Measurements from ENCODE around the gene ZNF79. TPM values are rescaled to one million over a fixed set of nuclear protein-coding genes. Genes with fewer than 3 reads are reported as not detected.

The ZNF79 gene
- total and polyA plus RNA-seq, 9 of the 15 experiments (the other 6 are each of a cell fraction or from before 2014, with no cell fraction given) = 0.62 to 7.0 (median 4.1) TPM

DNA sequence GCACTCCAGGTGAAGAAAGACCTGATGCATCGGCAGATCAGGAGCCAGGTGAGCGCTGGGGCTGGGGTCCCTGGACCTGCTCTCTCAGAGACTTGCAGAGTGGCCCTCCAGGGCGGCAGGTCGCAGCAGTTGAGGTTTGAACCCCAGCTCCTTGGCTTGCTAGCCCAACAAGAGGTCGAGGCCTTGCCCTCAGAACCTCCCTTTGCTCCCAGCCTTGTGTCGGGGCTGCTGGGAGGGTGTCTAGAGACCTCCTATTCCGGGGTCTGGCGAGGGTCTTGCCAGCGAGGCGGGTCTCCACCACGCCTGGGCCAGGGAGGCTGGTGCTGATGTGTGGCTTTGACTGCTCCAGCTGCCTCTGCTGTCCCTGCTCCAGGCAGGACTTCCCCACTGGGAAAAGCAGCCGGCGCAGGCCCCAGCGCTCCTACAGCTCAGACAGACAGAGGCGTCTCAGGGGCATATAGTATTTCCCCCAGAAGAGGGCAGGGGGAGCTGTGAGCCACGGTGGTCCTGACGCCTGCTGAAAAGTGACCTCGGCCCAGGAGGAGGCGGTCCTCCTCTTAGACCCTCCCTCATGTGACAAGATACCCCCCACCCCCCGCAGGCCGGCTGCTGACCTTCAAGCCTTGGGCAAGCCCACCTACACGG is 65.4 kb downstream of the ZNF79 start:
- in situ Hi-C loops (cut with MboI) = no loop called here
- TF ChIP-seq, protein P1, sequence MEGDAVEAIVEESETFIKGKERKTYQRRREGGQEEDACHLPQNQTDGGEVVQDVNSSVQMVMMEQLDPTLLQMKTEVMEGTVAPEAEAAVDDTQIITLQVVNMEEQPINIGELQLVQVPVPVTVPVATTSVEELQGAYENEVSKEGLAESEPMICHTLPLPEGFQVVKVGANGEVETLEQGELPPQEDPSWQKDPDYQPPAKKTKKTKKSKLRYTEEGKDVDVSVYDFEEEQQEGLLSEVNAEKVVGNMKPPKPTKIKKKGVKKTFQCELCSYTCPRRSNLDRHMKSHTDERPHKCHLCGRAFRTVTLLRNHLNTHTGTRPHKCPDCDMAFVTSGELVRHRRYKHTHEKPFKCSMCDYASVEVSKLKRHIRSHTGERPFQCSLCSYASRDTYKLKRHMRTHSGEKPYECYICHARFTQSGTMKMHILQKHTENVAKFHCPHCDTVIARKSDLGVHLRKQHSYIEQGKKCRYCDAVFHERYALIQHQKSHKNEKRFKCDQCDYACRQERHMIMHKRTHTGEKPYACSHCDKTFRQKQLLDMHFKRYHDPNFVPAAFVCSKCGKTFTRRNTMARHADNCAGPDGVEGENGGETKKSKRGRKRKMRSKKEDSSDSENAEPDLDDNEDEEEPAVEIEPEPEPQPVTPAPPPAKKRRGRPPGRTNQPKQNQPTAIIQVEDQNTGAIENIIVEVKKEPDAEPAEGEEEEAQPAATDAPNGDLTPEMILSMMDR (IDR thresholded peaks at IDR 0.05 in 2 of 3, conservative IDR thresholded peaks at IDR 0.05 in 1 of 3; ENCODE audit: insufficient read depth in 2 of 3, low read depth in 1 of 3, low read length in 3 of 3) = peak in 2 of 3 experiments; percentile 14 to 43; a peak in 3 of 6 replicates
- no peak for TF ChIP-seq SMARCB1 (IDR thresholded peaks at IDR 0.05; ENCODE audit: insufficient read length, low read depth)
- TF ChIP-seq, protein P2, sequence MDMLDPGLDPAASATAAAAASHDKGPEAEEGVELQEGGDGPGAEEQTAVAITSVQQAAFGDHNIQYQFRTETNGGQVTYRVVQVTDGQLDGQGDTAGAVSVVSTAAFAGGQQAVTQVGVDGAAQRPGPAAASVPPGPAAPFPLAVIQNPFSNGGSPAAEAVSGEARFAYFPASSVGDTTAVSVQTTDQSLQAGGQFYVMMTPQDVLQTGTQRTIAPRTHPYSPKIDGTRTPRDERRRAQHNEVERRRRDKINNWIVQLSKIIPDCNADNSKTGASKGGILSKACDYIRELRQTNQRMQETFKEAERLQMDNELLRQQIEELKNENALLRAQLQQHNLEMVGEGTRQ (CRISPR knock-in tag; IDR thresholded peaks at IDR 0.05) = no peak
- TF ChIP-seq POLR2H (tag; IDR thresholded peaks at IDR 0.05; ENCODE audit: low read depth) = no peak
- no peak for TF ChIP-seq MYC (IDR thresholded peaks at IDR 0.05; ENCODE audit: low read depth, low read length)
- no peak for TF ChIP-seq MYC (CRISPR knock-in tag; IDR thresholded peaks at IDR 0.05; ENCODE audit: borderline replicate concordance, low read depth)
- no peak for TF ChIP-seq SUPT5H (IDR thresholded peaks at IDR 0.05)
- TF ChIP-seq SETDB1 (IDR thresholded peaks at IDR 0.05; ENCODE audit: low read length) = no peak
- Histone ChIP-seq H2AFZ (ENCODE audit: low read depth, low read length) (no peak overlapping the region), H3K79me2 (ENCODE audit: control insufficient read depth, insufficient read depth, low read length) (no peaks in the 10 kb centered on the region), H3K27me3 (ENCODE audit: control insufficient read depth in 2 of 2, insufficient read depth in 2 of 2, low read length in 2 of 2) (no peaks in the 10 kb centered on the region), H3K4me1 (replicated peaks in 1 of 2; ENCODE audit: control insufficient read depth in 2 of 2, insufficient read depth in 2 of 2, low read length in 2 of 2) (peaks cover 0 to 16% of the 10 kb centered on the region in 2 experiments; a peak in 2 of 5 replicates), H3K27ac (ENCODE audit: extremely low read depth, low read depth, low read length) (no peak overlapping the region), H3K36me3 (ENCODE audit: control insufficient read depth, insufficient read depth, low read length) (peaks cover 20% of the 10 kb centered on the region; the same call in 1 of the 3 replicates), H3K9me1 (ENCODE audit: control insufficient read depth, insufficient read depth, low read length) (no peaks in the 10 kb centered on the region), H3K9me3 (replicated peaks; ENCODE audit: control insufficient read depth, insufficient read depth, low read depth, low read length) (no peaks in the 10 kb centered on the region), H3K4me3 (no peak overlapping the region), H3K9ac (ENCODE audit: insufficient read depth in 1 of 2, low read depth in 2 of 2, low read length in 2 of 2) (peak overlapping the region in 1 of 2 experiments; percentile 71; a peak in 1 of 4 replicates), H3K4me2 (ENCODE audit: insufficient read depth, low read length) (no peak overlapping the region), H4K20me1 (replicated peaks; ENCODE audit: control insufficient read depth, insufficient read depth, low read length) (no peaks in the 10 kb centered on the region)
- ChIA-PET CTCF (ENCODE audit: low intra/inter-chr PET ratio) (no interaction called here), POLR2A (interaction anchor here (0.7 to 1.2 kb wide), 3 partner anchors 11 to 134 kb away, joined by 3 to 4 read pairs (median 3); no protein-coding TSS in a partner anchor)
- no TSS peak for BruUV-seq (replicated peaks)
- FAIRE-seq (no peak), DNase-seq (ENCODE audit: extremely low read depth in 1 of 4, low spot score in 3 of 4) (peak in 3 of 4 experiments; percentile 28 to 37 (median 31)), ATAC-seq (peak; percentile 83)
- WGBS (ENCODE audit: insufficient coverage, low coverage, missing lambda C conversion rate) = 79% methylated on average over 21 of the region's 22 CpGs
- intact Hi-C loops (cut with micrococcal nuclease) = no loop called here
